ENCODE data around the gene HNRNPC. TPM values are rescaled to one million over a fixed set of nuclear protein-coding genes. Genes with fewer than 3 reads are reported as not detected.
"Not testable (repeated sequence)": the region's sequence is repeated elsewhere in the genome, so short reads cannot be mapped to it uniquely, and the experiment has no call there.

HNRNPC gene
- total RNA-seq, 1 donor from 2014 or later = 388 TPM

DNA sequence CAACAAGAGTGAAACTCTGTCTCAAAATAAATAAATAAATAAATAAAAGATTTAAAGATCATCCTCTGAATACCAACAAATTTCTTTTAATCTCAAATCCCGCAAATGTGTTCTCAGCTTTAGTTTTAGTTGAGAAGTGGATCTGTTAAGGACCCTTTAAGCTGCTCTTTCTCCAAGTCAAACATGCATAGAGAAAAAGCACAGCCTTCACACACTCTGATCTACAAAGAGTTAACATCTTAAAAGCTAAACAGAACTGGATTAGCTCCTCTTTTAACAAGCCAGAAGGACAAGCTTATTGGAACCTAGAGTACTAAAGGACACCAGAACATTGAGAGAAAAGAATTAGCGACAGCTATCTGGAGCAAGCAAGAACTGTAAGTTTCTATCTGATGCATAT, 10.5 kb upstream of the HNRNPC start, which contains the start of gene RPGRIP1:
Gene RPGRIP1, plus strand, starts transcription at position 301 of the 400 bp plus-strand sequence. CDS start 7,894 bp downstream, outside the sequence.
- Histone ChIP-seq H3K27me3 (ENCODE audit: low read depth) (no peaks in the 10 kb centered on the region), H3K4me3 (no peak within 1 kb of the TSS), H3K4me1 (no peaks in the 10 kb centered on the region), H3K9me3 (no peaks in the 10 kb centered on the region), H3K36me3 (no peaks in the 10 kb centered on the region), H3K27ac (no peak within 1 kb of the TSS)
- TF ChIP-seq, protein P1, sequence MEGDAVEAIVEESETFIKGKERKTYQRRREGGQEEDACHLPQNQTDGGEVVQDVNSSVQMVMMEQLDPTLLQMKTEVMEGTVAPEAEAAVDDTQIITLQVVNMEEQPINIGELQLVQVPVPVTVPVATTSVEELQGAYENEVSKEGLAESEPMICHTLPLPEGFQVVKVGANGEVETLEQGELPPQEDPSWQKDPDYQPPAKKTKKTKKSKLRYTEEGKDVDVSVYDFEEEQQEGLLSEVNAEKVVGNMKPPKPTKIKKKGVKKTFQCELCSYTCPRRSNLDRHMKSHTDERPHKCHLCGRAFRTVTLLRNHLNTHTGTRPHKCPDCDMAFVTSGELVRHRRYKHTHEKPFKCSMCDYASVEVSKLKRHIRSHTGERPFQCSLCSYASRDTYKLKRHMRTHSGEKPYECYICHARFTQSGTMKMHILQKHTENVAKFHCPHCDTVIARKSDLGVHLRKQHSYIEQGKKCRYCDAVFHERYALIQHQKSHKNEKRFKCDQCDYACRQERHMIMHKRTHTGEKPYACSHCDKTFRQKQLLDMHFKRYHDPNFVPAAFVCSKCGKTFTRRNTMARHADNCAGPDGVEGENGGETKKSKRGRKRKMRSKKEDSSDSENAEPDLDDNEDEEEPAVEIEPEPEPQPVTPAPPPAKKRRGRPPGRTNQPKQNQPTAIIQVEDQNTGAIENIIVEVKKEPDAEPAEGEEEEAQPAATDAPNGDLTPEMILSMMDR (IDR thresholded peaks at IDR 0.05) = no peak
- intact Hi-C loops (cut with DNase I) = no loop called here
- no peak for DNase-seq
- ATAC-seq = no peak

DNA sequence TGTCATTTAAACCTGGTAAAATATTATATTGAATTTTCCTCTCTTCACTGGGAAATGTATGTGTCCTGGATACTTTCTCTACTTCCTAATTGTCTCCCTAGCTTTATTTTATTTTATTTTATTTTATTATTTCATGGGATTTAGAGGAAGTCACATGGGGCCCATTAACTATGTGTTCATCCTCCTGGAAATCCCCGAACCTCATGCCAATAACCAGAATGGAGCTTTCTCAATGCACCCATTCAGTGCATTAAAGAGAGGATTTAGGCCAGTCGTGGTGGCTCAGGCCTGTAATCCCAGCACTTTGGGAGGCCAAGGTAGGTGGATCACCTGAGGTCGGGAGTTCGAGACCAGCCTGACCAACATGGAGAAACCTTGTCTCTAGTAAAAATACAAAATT, 9.4 kb upstream of the HNRNPC start:
- H3K4me1 ChIP-seq = no peaks in the 10 kb centered on the region
- no peaks in the 10 kb centered on the region for H3K9me3 ChIP-seq
- no peaks in the 10 kb centered on the region for H3K27me3 ChIP-seq (ENCODE audit: low read depth)
- ATAC-seq (no peak), DNase-seq (no peak)
- TF ChIP-seq, protein P1 (IDR thresholded peaks at IDR 0.05) = no peak
- intact Hi-C loops (cut with DNase I) = no loop called here
- no peak overlapping the region for H3K4me3 ChIP-seq
- no peak overlapping the region for H3K27ac ChIP-seq
- no peaks in the 10 kb centered on the region for H3K36me3 ChIP-seq

DNA sequence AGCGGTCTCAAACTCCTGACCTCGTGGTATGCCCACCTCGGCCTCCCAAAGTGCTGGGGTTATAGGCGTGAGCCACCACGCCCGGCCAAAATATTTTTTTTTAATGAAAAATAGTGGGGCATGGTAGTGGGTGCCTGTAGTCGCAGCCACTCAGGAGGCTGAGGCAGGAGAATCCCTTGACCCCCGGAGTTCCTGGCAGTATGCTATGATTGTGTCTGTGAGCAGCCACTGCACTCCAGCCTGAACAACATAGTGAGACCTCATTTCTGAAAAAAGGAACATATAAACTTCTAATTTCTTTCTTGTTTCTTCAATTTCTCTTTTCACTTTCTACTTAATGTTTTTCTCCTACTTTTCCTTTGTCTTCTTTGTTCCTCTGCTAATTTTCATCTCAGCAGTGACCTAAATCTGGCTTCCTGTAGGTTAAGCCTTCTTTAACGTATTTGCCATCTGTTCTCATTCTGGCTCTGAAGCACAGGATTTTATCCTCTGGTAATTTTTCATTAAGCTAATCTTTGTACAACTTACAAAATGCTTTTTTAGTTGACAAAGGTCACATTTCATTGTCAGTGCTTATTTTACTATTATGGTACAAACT, 6.1 kb upstream of the HNRNPC start:
- peaks cover 3% of the 10 kb centered on the region for H3K4me1 ChIP-seq
- no peak for DNase-seq
- TF ChIP-seq, protein P1 (IDR thresholded peaks at IDR 0.05) = no peak
- no peaks in the 10 kb centered on the region for H3K36me3 ChIP-seq
- H3K27ac ChIP-seq = no peak overlapping the region
- no peaks in the 10 kb centered on the region for H3K27me3 ChIP-seq (ENCODE audit: low read depth)
- H3K9me3 ChIP-seq = no peaks in the 10 kb centered on the region
- intact Hi-C loops (cut with DNase I) = no loop called here
- H3K4me3 ChIP-seq = no peak overlapping the region
- ATAC-seq = no peak

DNA sequence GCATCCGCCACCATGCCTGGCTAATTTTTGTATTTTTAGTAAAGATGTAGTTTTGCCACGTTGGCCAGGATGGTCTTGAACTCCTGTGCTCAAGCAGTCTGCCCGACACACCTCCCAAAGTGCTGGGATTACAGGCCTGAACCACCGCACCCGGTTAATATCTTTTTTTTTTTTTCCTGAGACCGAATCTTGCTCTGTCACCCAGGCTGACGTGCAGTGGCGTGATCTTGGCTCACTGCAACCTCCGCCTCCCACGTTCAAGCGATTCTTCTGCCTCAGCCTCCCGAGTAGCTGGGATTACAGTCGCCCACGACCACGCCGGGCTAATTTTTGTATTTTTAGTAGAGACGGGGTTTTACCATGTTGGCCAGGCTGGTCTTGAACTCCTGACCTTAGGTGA, 3.4 kb upstream of the HNRNPC start:
- ATAC-seq; H3K27ac ChIP-seq; H3K4me3 ChIP-seq; H3K9me3 ChIP-seq; H3K27me3 ChIP-seq (ENCODE audit: low read depth); intact Hi-C loops (cut with DNase I); H3K36me3 ChIP-seq; DNase-seq: not testable (repeated sequence)
- H3K4me1 ChIP-seq = peaks cover 11% of the 10 kb centered on the region

DNA sequence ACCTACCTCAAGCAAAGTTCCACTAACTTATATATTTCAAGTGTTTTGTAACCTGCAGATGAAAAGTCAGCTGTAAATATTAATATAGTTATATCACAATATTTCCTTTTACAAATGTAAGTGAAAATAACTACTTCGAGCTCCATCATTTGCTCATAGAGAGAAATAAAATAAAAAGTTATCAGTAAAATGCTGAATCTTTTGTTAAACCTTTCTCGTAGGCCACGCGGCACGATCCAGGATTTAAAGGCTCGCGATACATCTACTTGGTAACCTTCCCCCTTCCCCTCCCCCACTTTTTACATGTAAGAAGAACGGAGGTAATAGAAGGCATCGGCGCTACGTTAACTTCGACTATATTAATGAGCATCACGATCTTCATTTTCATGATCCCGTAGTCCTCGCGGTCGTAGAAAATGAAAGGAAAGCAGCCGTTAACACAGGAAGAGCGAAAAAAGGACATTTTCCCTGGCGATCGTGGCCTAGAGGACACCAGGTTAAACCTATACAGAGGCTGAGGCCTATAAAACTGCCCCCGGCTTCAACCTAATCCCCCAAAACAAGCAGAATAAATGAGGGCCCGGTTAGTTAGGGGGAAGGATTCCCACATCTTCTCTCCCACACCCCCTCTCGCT, 508 bp downstream of the HNRNPC start:
- DNase-seq = no peak
- intact Hi-C loops (cut with DNase I) = no loop called here
- Histone ChIP-seq H3K9me3 (no peaks in the 10 kb centered on the region), H3K4me1 (peaks cover 51% of the 10 kb centered on the region), H3K27me3 (ENCODE audit: low read depth) (no peaks in the 10 kb centered on the region), H3K4me3 (peak overlapping the region; percentile 74), H3K27ac (peak overlapping the region; percentile 91), H3K36me3 (peaks cover 42% of the 10 kb centered on the region)
- peak in 1 of 2 donors; percentile 0 for ATAC-seq
- TF ChIP-seq, protein P1 (IDR thresholded peaks at IDR 0.05) = no peak
